Muscle layer of colon (tissue), 2 donors: Measurements from ENCODE around the gene COG5.

Experiments
- H3K27ac ChIP-seq: one replicate; pipeline ENCODE4 v1.7.0; 2013; ENCODE audit warnings: low read depth, mild to moderate bottlenecking, low read length, moderate library complexity
- H3K27me3 ChIP-seq, 2 donors: one replicate each; pipeline ENCODE4 v1.7.0; 2013; ENCODE audit warnings: low read length in 2 of 2, mild to moderate bottlenecking in 2 of 2; ENCODE audit not compliant: insufficient read depth in 2 of 2, control insufficient read depth in 1 of 2
- H3K36me3 ChIP-seq: one replicate; pipeline ENCODE4 v1.7.0; 2013; ENCODE audit warnings: mild to moderate bottlenecking, low read length; ENCODE audit not compliant: insufficient read depth
- H3K4me1 ChIP-seq: one replicate; pipeline ENCODE4 v1.7.0; 2013; ENCODE audit warnings: mild to moderate bottlenecking, low read length; ENCODE audit not compliant: insufficient read depth
- H3K4me3 ChIP-seq, 2 donors: one replicate each; pipeline ENCODE4 v1.7.0; 2013; ENCODE audit warnings: low read length in 2 of 2, low read depth in 1 of 2, mild to moderate bottlenecking in 1 of 2, moderate library complexity in 1 of 2
- H3K9ac ChIP-seq: one replicate; pipeline ENCODE4 v1.7.0; 2013; ENCODE audit warnings: low read length
- H3K9me3 ChIP-seq: one replicate; pipeline ENCODE4 v1.7.0; 2013; ENCODE audit warnings: mild to moderate bottlenecking, low read length
- donor health status: abdominal sarcoma.
- donor health status: Adenocarcinoma of cecum.

COG5 gene

GRCh38 chr7:107386548-107387102 lies 177.1 kb downstream of the COG5 start:
- H3K9ac ChIP-seq, result no peak overlapping the region
- no peaks in the 10 kb centered on the region for H3K27me3 ChIP-seq
- no peaks in the 10 kb centered on the region for H3K4me1 ChIP-seq
- no peak overlapping the region for H3K27ac ChIP-seq
- H3K36me3 ChIP-seq, result no peaks in the 10 kb centered on the region
- no peak overlapping the region for H3K4me3 ChIP-seq
- H3K9me3 ChIP-seq, result no peaks in the 10 kb centered on the region

- Histone ChIP-seq H3K4me1 (no peaks in the 10 kb centered on the region), H3K27me3 (no peaks in the 10 kb centered on the region), H3K4me3 (no peak overlapping the region), H3K9ac (no peak overlapping the region), H3K9me3 (no peaks in the 10 kb centered on the region), H3K36me3 (no peaks in the 10 kb centered on the region), H3K27ac (no peak overlapping the region)
Measured at GRCh38 chr7:107384025-107384424, 179.7 kb downstream of the COG5 start.

GRCh38 chr7:107383203-107383602 lies 180.5 kb downstream of the COG5 start:
- Histone ChIP-seq H3K9ac (no peak overlapping the region), H3K9me3 (no peaks in the 10 kb centered on the region), H3K4me1 (no peaks in the 10 kb centered on the region), H3K4me3 (no peak overlapping the region), H3K36me3 (no peaks in the 10 kb centered on the region), H3K27me3 (no peaks in the 10 kb centered on the region), H3K27ac (no peak overlapping the region)

- no peaks in the 10 kb centered on the region for H3K4me1 ChIP-seq
- no peak overlapping the region for H3K4me3 ChIP-seq
- H3K36me3 ChIP-seq, result no peaks in the 10 kb centered on the region
- H3K9me3 ChIP-seq, result no peaks in the 10 kb centered on the region
- H3K27ac ChIP-seq, result no peak overlapping the region
- no peaks in the 10 kb centered on the region for H3K27me3 ChIP-seq
- no peak overlapping the region for H3K9ac ChIP-seq
Measured at GRCh38 chr7:107381453-107381852, 182.3 kb downstream of the COG5 start.

- Histone ChIP-seq H3K27ac (no peak overlapping the region), H3K4me3 (no peak overlapping the region), H3K27me3 (no peaks in the 10 kb centered on the region), H3K9ac (no peak overlapping the region), H3K4me1 (no peaks in the 10 kb centered on the region), H3K36me3 (no peaks in the 10 kb centered on the region), H3K9me3 (no peaks in the 10 kb centered on the region)
Measured at GRCh38 chr7:107373354-107373753, 190.4 kb downstream of the COG5 start.

GRCh38 chr7:107372298-107372697 lies 191.4 kb downstream of the COG5 start:
- Histone ChIP-seq H3K4me1 (no peaks in the 10 kb centered on the region), H3K27ac (no peak overlapping the region), H3K27me3 (no peaks in the 10 kb centered on the region), H3K4me3 (no peak overlapping the region), H3K9me3 (no peaks in the 10 kb centered on the region), H3K9ac (no peak overlapping the region), H3K36me3 (no peaks in the 10 kb centered on the region)

- Histone ChIP-seq H3K4me3 (no peak overlapping the region), H3K4me1 (no peaks in the 10 kb centered on the region), H3K36me3 (no peaks in the 10 kb centered on the region), H3K27ac (no peak overlapping the region), H3K9me3 (no peaks in the 10 kb centered on the region), H3K27me3 (no peaks in the 10 kb centered on the region), H3K9ac (no peak overlapping the region)
Measured at GRCh38 chr7:107370816-107371215, 192.9 kb downstream of the COG5 start.

- Histone ChIP-seq H3K4me1 (no peaks in the 10 kb centered on the region), H3K9me3 (no peaks in the 10 kb centered on the region)
Measured at GRCh38 chr7:107364787-107365186, 198.9 kb downstream of the COG5 start.

GRCh38 chr7:107359520-107360316 lies 204.0 kb downstream of the COG5 start:
- no peak overlapping the region for H3K9ac ChIP-seq
- no peaks in the 10 kb centered on the region for H3K9me3 ChIP-seq
- H3K27ac ChIP-seq, result no peak overlapping the region
- no peak overlapping the region for H3K4me3 ChIP-seq
- H3K36me3 ChIP-seq, result peaks cover 14% of the 10 kb centered on the region
- no peaks in the 10 kb centered on the region for H3K4me1 ChIP-seq
- H3K27me3 ChIP-seq, result no peaks in the 10 kb centered on the region

More at GRCh38 chr7:107364787-107365186, 198.9 kb downstream of the COG5 start:
- Histone ChIP-seq H3K9ac (no peak overlapping the region), H3K27ac (no peak overlapping the region), H3K27me3 (no peaks in the 10 kb centered on the region), H3K4me3 (no peak overlapping the region), H3K36me3 (peaks cover 12% of the 10 kb centered on the region)

- no peaks in the 10 kb centered on the region for H3K4me1 ChIP-seq
- H3K9ac ChIP-seq, result no peak overlapping the region
- H3K9me3 ChIP-seq, result no peaks in the 10 kb centered on the region
- H3K27ac ChIP-seq, result no peak overlapping the region
- peaks cover 10% of the 10 kb centered on the region for H3K36me3 ChIP-seq
- no peak overlapping the region for H3K4me3 ChIP-seq
- no peaks in the 10 kb centered on the region for H3K27me3 ChIP-seq
Measured at GRCh38 chr7:107355616-107356015, 208.1 kb downstream of the COG5 start.

- H3K4me3 ChIP-seq, result no peak overlapping the region
- peaks cover under 1% of the 10 kb centered on the region for H3K36me3 ChIP-seq
- H3K4me1 ChIP-seq, result no peaks in the 10 kb centered on the region
- no peaks in the 10 kb centered on the region for H3K27me3 ChIP-seq
- H3K9ac ChIP-seq, result no peak overlapping the region
- H3K27ac ChIP-seq, result no peak overlapping the region
- H3K9me3 ChIP-seq, result no peaks in the 10 kb centered on the region
Measured at GRCh38 chr7:107354640-107355039, 209.1 kb downstream of the COG5 start.

GRCh38 chr7:107353701-107354100 lies 210.0 kb downstream of the COG5 start:
- Histone ChIP-seq H3K27me3 (no peaks in the 10 kb centered on the region), H3K9me3 (no peaks in the 10 kb centered on the region), H3K4me3 (no peak overlapping the region), H3K27ac (no peak overlapping the region), H3K4me1 (no peaks in the 10 kb centered on the region), H3K36me3 (no peaks in the 10 kb centered on the region), H3K9ac (no peak overlapping the region)
